Activated T-helper 17 cell treated with anti-CD3 and anti-CD28 coated beads, Interleukin-2, amount 50 U/mL, for 72 hours (primary cell): ENCODE data around the gene ARL8A. TPM values are rescaled to one million over a fixed set of nuclear protein-coding genes. Genes with fewer than 3 reads are reported as not detected.
"Not testable (repeated sequence)": the region's sequence is repeated elsewhere in the genome, so short reads cannot be mapped to it uniquely, and the experiment has no call there.

Experiments used
- ATAC-seq: fragments of 150-1000 bp; cut with Tn5 transposase; replicated peaks from 2 replicates; pipeline ENCODE4 v1.10.0; 2021; ENCODE audit warnings: mild to moderate bottlenecking, moderate library complexity
- H3K27ac Mint-ChIP-seq: one replicate; pipeline ENCODE4 v1.8.0; 2022; ENCODE audit warnings: mixed read lengths
- H3K27me3 Mint-ChIP-seq: one replicate; pipeline ENCODE4 v1.8.0; 2022; ENCODE audit warnings: mixed read lengths
- H3K36me3 Mint-ChIP-seq: one replicate; pipeline ENCODE4 v1.8.0; 2022; ENCODE audit warnings: low read depth, mild to moderate bottlenecking, mixed read lengths
- H3K4me1 Mint-ChIP-seq: one replicate; pipeline ENCODE4 v1.8.0; 2022; ENCODE audit warnings: mixed read lengths
- H3K4me3 Mint-ChIP-seq: one replicate; pipeline ENCODE4 v1.8.0; 2022; ENCODE audit warnings: mild to moderate bottlenecking, mixed read lengths
- H3K9me3 Mint-ChIP-seq: one replicate; pipeline ENCODE4 v1.8.0; 2022; ENCODE audit warnings: mixed read lengths
- total RNA-seq, 2 donors: library from RNA; stranded (reverse); gene quantifications; one replicate each; pipeline ENCODE4 v1.2.3, GENCODE V29; 2022

Gene ARL8A
- total RNA-seq, 2 donors from 2014 or later = 43.6 to 51.4 TPM

DNA sequence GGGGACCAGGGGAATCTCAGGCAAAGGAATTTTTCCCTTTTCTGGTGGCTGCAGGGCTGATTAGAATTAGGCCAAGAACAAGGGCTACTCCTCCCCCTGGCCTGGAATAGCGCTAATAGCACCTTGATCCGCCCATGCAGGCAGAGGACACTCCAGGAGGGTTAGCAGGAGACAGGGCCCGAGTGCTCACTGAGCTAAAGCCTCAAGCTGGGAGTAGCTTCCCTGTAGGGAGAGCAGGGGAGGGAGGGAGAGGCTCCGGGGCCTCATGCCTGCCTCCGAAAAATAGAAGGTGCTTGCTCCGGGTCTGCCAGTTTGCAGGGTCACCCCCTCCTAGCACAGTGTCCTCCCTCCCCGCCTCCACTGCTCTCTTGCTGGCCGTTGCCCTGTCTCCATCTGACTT is 12.1 kb upstream of the ARL8A start:
- Mint-ChIP-seq H3K4me1 (peaks cover 28% of the 10 kb centered on the region), H3K27me3 (no peaks in the 10 kb centered on the region), H3K36me3 (peaks cover 96% of the 10 kb centered on the region), H3K27ac (peak overlapping the region; percentile 100), H3K9me3 (no peaks in the 10 kb centered on the region), H3K4me3 (peak overlapping the region; percentile 100)
- ATAC-seq = no peak

DNA sequence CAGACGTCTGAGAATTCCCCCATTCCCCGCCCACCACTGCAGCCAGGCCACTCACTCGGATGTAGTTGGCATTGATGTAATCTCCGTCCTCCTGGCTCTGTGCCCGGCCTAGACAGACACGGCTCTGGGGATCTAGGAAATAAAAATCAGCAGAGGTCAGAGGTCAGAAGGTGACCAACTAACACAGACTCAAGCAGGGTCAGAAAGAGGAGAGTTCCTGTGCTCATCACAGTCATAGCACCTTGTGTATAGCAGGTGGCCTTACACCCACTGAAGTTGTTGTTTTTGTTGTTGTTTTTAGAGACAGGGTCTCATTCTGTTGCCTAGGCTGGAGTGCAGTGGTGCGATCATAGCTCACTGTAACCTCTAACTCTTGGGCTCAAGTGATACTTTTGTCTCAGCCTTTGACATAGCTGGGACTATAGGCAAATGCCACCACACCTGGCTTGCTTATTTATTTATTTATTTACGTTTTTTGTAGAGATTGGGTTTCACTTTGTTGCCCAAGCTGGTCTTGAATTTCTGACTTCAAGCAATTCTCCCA is 11.0 kb upstream of the ARL8A start:
- no peaks in the 10 kb centered on the region for H3K9me3 Mint-ChIP-seq
- H3K4me1 Mint-ChIP-seq = peaks cover 36% of the 10 kb centered on the region
- ATAC-seq = no peak
- H3K27me3 Mint-ChIP-seq = no peaks in the 10 kb centered on the region
- peak overlapping the region; percentile 82 for H3K27ac Mint-ChIP-seq
- H3K4me3 Mint-ChIP-seq = peak overlapping the region; percentile 100
- H3K36me3 Mint-ChIP-seq = peaks cover 100% of the 10 kb centered on the region

DNA sequence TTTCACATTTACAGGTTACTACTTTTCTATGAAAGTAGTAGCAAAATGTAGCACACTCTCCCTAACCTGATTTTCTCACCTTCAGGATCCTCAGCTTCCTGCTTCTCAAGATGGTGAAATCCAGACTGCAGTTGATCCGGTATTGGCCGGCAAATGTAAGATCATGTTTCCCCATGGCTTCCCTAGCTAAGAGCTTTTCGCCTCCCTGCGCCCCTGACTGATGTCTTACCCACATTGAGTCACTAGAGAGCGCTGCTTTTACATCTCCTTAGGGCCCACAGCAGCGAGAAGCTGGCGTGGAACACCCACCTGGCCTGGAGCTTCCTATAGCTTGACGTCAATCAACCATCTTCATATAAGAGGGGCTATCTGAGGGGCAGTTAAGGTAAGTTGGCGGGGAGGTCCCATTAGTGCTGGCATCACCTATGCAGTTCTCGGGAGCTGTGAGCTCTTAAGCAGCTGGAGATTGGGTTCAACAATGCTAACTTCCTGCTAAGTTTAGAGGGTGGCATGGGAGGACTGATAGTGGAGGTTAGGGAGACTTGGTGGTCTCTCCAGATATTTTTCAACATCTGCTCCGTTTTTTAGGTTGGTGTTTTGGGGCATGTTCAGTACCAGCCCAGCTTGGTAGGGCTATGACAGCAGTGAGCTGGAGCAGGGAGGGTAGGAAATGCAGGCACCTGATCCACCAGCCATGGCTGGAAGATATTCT is 10.4 kb upstream of the ARL8A start:
- Mint-ChIP-seq H3K4me1 (peaks cover 37% of the 10 kb centered on the region), H3K4me3 (peak overlapping the region; percentile 100), H3K27me3 (no peaks in the 10 kb centered on the region), H3K36me3 (peaks cover 100% of the 10 kb centered on the region), H3K27ac (peak overlapping the region; percentile 82), H3K9me3 (no peaks in the 10 kb centered on the region)
- peak; percentile 33 for ATAC-seq

DNA sequence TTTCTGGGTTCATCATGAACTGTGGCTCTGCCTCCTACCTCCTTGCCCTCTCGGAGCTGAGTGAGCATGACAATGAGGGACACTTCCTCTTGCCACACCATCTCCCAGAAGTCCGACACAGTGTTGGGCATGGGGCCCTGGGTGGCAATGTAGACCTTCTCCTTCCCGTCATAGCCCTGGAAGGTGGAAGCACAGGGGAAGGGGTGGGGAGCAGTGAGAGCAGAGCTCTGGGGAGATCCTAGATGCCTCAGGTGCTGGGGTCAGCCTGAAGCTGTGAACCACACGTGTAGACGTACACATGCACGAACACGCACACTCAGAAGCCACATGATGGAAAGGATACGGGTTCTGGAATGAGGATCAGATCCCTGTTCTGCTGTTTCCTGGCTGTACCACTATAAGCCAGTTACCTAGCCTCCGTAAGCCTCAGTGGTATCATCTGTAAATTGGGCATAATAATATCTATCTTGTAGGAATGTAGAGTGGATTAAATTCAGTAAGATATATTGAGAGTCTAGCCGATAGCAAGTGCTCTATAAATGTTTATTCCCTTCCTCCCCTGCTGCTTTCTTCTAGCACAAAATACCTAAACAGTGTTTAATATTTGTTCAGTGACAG is 9.7 kb upstream of the ARL8A start:
- H3K9me3 Mint-ChIP-seq = no peaks in the 10 kb centered on the region
- H3K27me3 Mint-ChIP-seq = no peaks in the 10 kb centered on the region
- H3K4me3 Mint-ChIP-seq = peak overlapping the region; percentile 100
- H3K36me3 Mint-ChIP-seq = peaks cover 100% of the 10 kb centered on the region
- peaks cover 38% of the 10 kb centered on the region for H3K4me1 Mint-ChIP-seq
- ATAC-seq = no peak
- H3K27ac Mint-ChIP-seq = peak overlapping the region; percentile 82

DNA sequence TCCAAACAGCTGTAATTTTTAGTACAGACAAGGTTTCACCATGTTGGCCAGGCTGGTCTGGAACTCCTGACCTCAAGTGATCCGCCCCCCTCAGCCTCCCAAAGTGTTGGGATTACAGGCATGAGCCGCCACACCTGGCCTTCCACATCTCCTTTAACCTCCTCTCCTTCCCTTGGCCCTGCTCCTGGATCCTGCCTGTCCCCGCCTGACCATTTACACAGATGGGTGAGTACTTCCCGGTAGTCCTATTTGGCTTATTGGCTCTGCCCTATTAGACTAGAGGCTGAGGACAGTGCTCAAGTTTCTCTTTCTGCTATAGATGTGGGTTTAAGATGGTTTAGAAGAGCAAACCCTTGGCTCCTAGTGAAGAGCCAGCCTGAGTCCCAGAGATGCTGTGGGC is 8.7 kb upstream of the ARL8A start:
- no peaks in the 10 kb centered on the region for H3K9me3 Mint-ChIP-seq
- H3K4me3 Mint-ChIP-seq = no peak overlapping the region
- ATAC-seq = no peak
- H3K27me3 Mint-ChIP-seq = no peaks in the 10 kb centered on the region
- peaks cover 100% of the 10 kb centered on the region for H3K36me3 Mint-ChIP-seq
- peak overlapping the region; percentile 83 for H3K27ac Mint-ChIP-seq
- peaks cover 37% of the 10 kb centered on the region for H3K4me1 Mint-ChIP-seq

DNA sequence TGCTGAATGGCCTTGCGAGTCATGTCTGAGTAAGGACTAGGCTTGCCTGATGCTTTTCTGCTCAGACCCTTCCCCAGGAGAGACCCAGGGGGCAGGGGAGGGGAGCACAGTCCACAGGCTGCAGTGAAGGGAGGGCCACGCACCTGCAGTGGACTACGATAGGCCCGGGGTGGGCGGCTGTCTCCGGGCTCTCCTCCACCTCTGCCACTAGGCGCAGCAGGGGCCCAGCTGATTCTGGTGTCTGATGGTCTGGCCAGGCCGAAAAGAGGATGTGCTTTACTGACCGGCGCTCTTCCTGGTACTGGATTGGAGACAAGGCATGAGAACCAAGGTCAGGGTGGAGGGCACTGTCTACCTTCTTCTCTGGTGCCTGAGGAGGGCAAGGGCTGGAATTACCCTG is 7.9 kb upstream of the ARL8A start:
- no peaks in the 10 kb centered on the region for H3K27me3 Mint-ChIP-seq
- peaks cover 37% of the 10 kb centered on the region for H3K4me1 Mint-ChIP-seq
- no peak overlapping the region for H3K4me3 Mint-ChIP-seq
- H3K27ac Mint-ChIP-seq = no peak overlapping the region
- ATAC-seq = no peak
- H3K9me3 Mint-ChIP-seq = no peaks in the 10 kb centered on the region
- peaks cover 100% of the 10 kb centered on the region for H3K36me3 Mint-ChIP-seq

DNA sequence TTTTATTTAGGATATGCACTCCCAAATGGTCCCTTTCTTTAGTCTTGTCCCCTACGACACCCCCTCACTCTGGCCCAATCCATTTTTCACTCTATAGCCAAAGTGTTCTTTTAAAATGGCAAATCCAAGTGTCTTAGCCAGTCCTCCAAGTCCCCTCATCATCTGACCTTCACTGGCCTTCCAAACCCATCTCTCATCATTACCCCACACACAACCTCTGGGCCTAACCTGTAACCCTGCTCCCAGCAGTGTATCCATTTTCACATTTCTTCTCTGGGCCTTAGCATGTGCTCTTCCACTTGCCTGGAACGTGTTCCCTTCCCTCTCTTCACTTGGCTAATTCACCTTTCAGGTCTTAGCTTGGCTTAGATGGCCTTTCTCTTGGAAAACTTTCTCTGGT is 6.5 kb upstream of the ARL8A start:
- ATAC-seq = no peak
- Mint-ChIP-seq H3K4me1 (peaks cover 33% of the 10 kb centered on the region), H3K27ac (no peak overlapping the region), H3K36me3 (peaks cover 92% of the 10 kb centered on the region), H3K9me3 (no peaks in the 10 kb centered on the region), H3K27me3 (no peaks in the 10 kb centered on the region), H3K4me3 (no peak overlapping the region)

DNA sequence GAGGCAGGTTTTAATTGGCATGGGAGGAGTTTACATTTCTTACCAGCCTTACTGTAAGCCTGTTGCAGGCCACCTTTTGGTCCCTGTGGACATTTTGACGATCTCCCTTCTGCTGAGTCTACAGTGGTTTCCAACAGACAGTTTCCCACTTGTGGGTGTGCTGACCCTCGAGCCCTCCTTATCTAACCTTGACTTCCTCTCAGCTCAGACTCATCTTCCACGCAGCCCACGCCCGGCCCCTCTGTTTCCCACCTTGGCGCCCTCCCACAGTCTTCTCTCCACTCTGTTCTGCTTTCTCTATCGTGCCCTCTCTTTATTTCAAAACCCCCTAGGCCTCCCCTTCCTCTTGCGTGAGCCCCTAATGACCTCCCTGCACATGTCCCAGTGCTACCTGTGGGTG is 6.1 kb upstream of the ARL8A start:
- H3K9me3 Mint-ChIP-seq = no peaks in the 10 kb centered on the region
- peaks cover 88% of the 10 kb centered on the region for H3K36me3 Mint-ChIP-seq
- no peaks in the 10 kb centered on the region for H3K27me3 Mint-ChIP-seq
- no peak for ATAC-seq
- no peak overlapping the region for H3K4me3 Mint-ChIP-seq
- H3K4me1 Mint-ChIP-seq = peaks cover 28% of the 10 kb centered on the region
- H3K27ac Mint-ChIP-seq = no peak overlapping the region

DNA sequence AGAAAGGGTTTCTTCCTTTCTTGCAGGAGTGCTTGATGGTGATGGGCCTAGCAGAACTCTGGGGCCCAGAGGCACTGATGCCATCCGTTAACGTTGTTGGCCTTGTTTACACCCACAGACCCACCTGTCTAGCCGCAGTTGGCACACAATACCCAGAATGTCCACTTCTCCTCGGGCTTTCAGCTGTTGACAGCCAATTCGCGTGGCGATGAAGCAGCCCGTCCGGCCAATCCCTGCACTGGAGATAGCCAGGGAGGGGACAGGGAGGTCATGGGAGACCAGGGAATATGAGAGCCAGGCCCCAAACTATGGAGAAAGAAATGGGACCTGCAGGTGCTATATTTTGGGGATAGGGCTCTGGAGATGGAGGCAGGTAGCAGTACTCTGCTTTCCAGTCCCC is 5.7 kb upstream of the ARL8A start:
- no peak for ATAC-seq
- Mint-ChIP-seq H3K9me3 (no peaks in the 10 kb centered on the region), H3K27me3 (no peaks in the 10 kb centered on the region), H3K4me3 (no peak overlapping the region), H3K27ac (no peak overlapping the region), H3K4me1 (peaks cover 24% of the 10 kb centered on the region), H3K36me3 (peaks cover 84% of the 10 kb centered on the region)

DNA sequence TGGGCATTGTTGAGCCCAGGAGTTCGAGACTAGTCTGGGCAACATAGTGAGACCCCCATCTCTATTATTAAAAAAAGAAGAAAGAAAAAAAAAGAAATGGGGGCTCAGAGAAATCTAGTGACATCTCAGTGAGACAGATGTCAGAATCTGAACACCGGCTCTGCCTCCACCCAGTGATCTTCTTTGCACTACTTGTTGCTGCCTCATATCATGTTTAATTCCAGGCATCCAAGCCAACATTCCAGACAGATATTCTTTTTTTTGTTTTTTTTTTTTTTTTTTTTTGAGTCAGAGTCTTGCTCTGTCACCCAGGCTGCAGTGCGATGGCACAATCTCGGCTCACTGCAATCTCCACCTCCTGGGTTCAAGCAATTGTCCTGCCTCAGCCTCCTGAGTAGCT is 5.0 kb upstream of the ARL8A start:
- Mint-ChIP-seq H3K27me3 (no peaks in the 10 kb centered on the region), H3K4me3 (no peak overlapping the region), H3K4me1 (peaks cover 18% of the 10 kb centered on the region), H3K27ac (peak overlapping the region; percentile 53), H3K9me3 (no peaks in the 10 kb centered on the region), H3K36me3 (peaks cover 77% of the 10 kb centered on the region)
- ATAC-seq = no peak

DNA sequence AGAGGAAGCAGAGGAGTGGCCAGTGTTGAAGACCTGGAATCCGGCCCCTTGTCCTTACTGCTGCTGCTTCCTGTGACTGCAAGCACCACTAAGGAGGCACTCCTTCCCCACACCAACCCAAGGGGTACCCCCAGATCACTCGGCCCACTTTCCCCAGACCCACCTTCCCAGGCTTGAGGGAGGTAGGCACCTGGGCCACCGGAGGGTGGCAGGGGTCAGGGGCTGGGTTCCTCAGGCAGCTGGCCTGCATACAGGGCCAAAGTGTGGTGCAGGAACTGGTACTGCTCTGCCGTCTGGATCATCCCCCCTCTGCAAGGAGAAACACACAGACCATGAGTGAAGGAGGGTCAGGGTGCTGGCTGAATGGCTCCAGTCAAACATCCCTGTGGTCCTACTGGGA is 3.9 kb upstream of the ARL8A start:
- H3K27me3 Mint-ChIP-seq = no peaks in the 10 kb centered on the region
- peaks cover 70% of the 10 kb centered on the region for H3K36me3 Mint-ChIP-seq
- H3K4me3 Mint-ChIP-seq = no peak overlapping the region
- no peaks in the 10 kb centered on the region for H3K9me3 Mint-ChIP-seq
- H3K27ac Mint-ChIP-seq = peak overlapping the region; percentile 11
- no peak for ATAC-seq
- H3K4me1 Mint-ChIP-seq = peaks cover 20% of the 10 kb centered on the region

DNA sequence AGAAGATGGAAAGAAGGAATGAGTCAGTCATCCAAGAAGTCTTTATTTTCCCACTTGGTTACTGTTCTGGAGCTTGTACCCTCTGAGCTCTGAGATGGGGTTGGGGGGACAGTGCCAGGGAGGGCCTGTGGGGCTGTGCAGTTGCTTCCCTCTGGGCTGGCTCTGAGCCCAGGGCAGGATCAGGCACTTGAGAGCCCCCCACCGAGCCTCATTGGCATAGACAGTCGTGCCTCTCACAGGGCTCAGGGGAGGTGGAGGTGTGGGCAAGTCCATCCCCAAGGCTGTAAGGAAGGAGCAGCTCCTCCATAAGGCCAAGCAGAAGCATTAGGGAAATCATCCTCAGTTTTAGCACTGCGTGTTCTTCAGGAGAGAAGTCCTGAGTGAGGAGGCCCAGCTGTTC is 2.5 kb upstream of the ARL8A start:
- no peak for ATAC-seq
- no peaks in the 10 kb centered on the region for H3K27me3 Mint-ChIP-seq
- peaks cover 23% of the 10 kb centered on the region for H3K4me1 Mint-ChIP-seq
- no peak overlapping the region for H3K27ac Mint-ChIP-seq
- no peaks in the 10 kb centered on the region for H3K9me3 Mint-ChIP-seq
- no peak overlapping the region for H3K4me3 Mint-ChIP-seq
- H3K36me3 Mint-ChIP-seq = peaks cover 60% of the 10 kb centered on the region

DNA sequence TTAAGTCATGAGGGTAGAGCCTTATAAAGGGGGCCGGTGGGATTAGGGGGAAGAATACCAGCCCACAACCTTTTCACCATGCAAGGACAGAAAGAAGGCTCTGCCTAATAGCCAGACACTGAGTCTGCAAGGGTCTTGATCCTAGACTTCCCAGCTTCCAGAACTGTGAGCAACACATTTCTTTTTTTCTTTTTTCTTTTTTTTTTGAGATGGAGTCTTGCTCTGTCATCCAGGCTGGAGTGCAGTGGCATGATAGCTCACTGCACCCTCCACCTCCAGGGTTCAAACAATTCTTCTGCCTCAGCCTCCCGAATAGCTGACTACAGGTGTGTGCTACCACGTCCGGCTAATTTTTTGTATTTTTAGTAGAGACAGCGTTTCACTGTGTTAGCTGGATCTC is 1.7 kb upstream of the ARL8A start:
- no peak for ATAC-seq
- peaks cover 53% of the 10 kb centered on the region for H3K36me3 Mint-ChIP-seq
- peak overlapping the region; percentile 85 for H3K4me3 Mint-ChIP-seq
- peaks cover 22% of the 10 kb centered on the region for H3K4me1 Mint-ChIP-seq
- no peaks in the 10 kb centered on the region for H3K27me3 Mint-ChIP-seq
- H3K9me3 Mint-ChIP-seq = no peaks in the 10 kb centered on the region
- H3K27ac Mint-ChIP-seq = no peak overlapping the region

DNA sequence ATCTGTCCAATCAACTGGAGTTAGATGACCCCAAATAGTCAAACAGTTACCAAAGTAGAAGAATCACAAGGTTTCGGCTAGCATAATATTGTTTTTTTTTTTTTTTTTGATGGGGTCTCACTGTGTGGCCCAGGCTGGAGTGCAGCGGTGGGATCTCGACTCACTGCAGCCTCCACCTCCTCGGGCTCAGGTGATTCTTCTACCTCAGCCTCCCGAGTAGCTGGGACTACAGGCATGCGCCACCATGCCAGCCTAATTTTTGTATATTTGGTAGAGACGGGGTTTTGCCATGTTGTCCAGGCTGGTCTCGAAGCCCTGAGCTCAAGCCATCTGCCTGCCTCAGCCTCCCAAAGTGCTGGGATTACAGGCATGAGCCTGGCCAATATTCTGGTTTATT is 1.2 kb upstream of the ARL8A start:
- peak overlapping the region; percentile 85 for H3K4me3 Mint-ChIP-seq
- not testable (repeated sequence) for H3K9me3 Mint-ChIP-seq, H3K27me3 Mint-ChIP-seq, ATAC-seq
- H3K27ac Mint-ChIP-seq = peak overlapping the region; percentile 90
- peaks cover 47% of the 10 kb centered on the region for H3K36me3 Mint-ChIP-seq
- H3K4me1 Mint-ChIP-seq = peaks cover 17% of the 10 kb centered on the region

DNA sequence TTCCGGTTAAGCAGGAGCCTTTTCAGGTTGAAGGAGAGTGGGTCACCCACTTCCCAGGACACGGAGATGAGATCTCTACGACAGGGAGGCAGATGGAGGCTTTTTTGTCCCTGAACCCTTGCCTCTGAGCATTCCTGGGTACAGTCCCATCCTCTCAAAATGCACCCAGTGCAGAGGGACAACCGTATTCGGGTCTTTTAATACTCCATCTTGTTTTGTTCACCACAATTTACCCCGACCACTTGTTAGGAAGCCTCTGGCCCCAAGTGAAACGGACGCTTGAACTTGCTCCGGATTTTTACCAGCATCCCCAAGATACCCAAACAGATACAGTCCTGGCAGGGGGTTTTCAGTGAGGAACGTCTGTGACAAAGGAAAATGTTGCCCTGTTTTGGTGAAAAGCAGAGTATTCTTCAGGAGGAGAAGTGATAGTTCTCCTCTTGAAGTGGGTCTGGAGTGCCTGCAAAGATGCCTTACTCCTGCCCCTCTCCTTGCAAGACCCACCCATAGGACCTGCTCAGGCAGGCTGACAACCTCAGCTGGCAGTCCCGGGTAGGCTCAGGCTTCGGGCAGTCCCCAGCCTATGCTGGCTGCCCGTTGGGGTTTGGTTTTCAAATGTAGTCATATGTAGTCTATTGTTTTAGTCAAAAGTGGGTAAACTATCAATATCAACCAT is 669 bp upstream of the ARL8A start:
- ATAC-seq = peak; percentile 66
- H3K4me1 Mint-ChIP-seq = peaks cover 14% of the 10 kb centered on the region
- H3K27ac Mint-ChIP-seq = peak overlapping the region; percentile 90
- H3K9me3 Mint-ChIP-seq = no peaks in the 10 kb centered on the region
- H3K36me3 Mint-ChIP-seq = peaks cover 42% of the 10 kb centered on the region
- H3K27me3 Mint-ChIP-seq = no peaks in the 10 kb centered on the region
- H3K4me3 Mint-ChIP-seq = peak overlapping the region; percentile 85
